Ovary (tissue), 3 donors: ENCODE results near the gene KRT71.
"Not testable (repeated sequence)": the region's sequence is repeated elsewhere in the genome, so short reads cannot be mapped to it uniquely, and the experiment has no call there.

Experiments used
- EP300 ChIP-seq: sonication (generic); formaldehyde crosslinking; IDR thresholded peaks from one replicate; pipeline ENCODE4 v1.6.1; 2017; ENCODE audit warnings: antibody characterized with exemption
- POLR2A ChIP-seq: fragments of 450-650 bp; IDR thresholded peaks from one replicate; pipeline ENCODE4 v1.6.1; 2017; ENCODE audit warnings: antibody characterized with exemption, mild to moderate bottlenecking, moderate library complexity
- TF ChIP-seq, protein P1 (sequence below), 3 donors: fragments of 450-650 bp in 2 of 3; fragments of 200-600 bp in 1 of 3; IDR thresholded peaks; one replicate each; pipeline versions ENCODE4 v1.5.1 to v1.8.0; 2016 to 2022; ENCODE audit warnings: antibody characterized with exemption in 3 of 3, mild to moderate bottlenecking in 1 of 3
- donor health status: DM: no; HTN: no; CAD: no.

DNA sequence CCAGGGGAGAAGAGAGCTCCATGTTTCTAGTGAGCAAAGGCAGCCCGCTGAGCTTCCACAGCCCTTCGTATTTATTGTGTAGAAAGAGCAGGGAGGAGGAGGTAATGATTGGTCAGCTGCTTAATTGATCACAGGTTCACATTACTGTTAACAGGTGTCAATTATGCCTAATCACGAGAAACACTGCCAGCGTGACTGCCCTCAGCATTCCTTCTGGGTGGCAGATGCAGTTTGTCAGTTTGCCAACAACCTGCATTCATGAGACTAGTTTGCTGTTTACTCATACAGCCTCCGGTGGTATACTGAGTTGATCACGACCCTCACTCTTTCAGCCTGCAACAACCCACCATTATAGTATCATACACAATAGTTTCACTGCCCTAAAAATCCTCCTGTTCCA, 52.4 kb downstream of the KRT71 start:
- not testable (repeated sequence) for TF ChIP-seq EP300, POLR2A
- TF ChIP-seq, protein P1, sequence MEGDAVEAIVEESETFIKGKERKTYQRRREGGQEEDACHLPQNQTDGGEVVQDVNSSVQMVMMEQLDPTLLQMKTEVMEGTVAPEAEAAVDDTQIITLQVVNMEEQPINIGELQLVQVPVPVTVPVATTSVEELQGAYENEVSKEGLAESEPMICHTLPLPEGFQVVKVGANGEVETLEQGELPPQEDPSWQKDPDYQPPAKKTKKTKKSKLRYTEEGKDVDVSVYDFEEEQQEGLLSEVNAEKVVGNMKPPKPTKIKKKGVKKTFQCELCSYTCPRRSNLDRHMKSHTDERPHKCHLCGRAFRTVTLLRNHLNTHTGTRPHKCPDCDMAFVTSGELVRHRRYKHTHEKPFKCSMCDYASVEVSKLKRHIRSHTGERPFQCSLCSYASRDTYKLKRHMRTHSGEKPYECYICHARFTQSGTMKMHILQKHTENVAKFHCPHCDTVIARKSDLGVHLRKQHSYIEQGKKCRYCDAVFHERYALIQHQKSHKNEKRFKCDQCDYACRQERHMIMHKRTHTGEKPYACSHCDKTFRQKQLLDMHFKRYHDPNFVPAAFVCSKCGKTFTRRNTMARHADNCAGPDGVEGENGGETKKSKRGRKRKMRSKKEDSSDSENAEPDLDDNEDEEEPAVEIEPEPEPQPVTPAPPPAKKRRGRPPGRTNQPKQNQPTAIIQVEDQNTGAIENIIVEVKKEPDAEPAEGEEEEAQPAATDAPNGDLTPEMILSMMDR (IDR thresholded peaks at IDR 0.05): not testable (repeated sequence)
